Mucosa of rectum (tissue), 2 donors: ENCODE data around the gene HCFC2.
A peak's percentile ranks its signal among the peaks of the same experiment; 100 is the strongest.
"Not testable (repeated sequence)": the region's sequence is repeated elsewhere in the genome, so short reads cannot be mapped to it uniquely, and the experiment has no call there.

Experiments
- H3K27ac ChIP-seq, 2 donors: one replicate each; pipeline ENCODE4 v1.7.0; 2013; ENCODE audit warnings: inconsistent platforms in 2 of 2, low read depth in 2 of 2, low read length in 2 of 2
- H3K27me3 ChIP-seq, 2 donors: one replicate each; pipeline ENCODE4 v1.7.0; 2013; ENCODE audit warnings: low read length in 2 of 2; ENCODE audit not compliant: control insufficient read depth in 2 of 2, insufficient read depth in 2 of 2
- H3K36me3 ChIP-seq, 2 donors: one replicate each; pipeline ENCODE4 v1.7.0; 2013; ENCODE audit warnings: low read length in 2 of 2; ENCODE audit not compliant: control insufficient read depth in 2 of 2, insufficient read depth in 2 of 2
- H3K4me1 ChIP-seq, 2 donors: one replicate each; pipeline ENCODE4 v1.7.0; 2013; ENCODE audit warnings: low read length in 2 of 2, mild to moderate bottlenecking in 1 of 2; ENCODE audit not compliant: control insufficient read depth in 2 of 2, insufficient read depth in 2 of 2
- H3K4me3 ChIP-seq, 2 donors: one replicate each; pipeline ENCODE4 v1.7.0; 2013; ENCODE audit warnings: low read length in 2 of 2
- H3K9ac ChIP-seq, 2 donors: one replicate each; pipeline ENCODE4 v1.7.0; 2013; ENCODE audit warnings: low read length in 2 of 2, low read depth in 1 of 2, mild to moderate bottlenecking in 1 of 2
- H3K9me3 ChIP-seq, 2 donors: one replicate each; pipeline ENCODE4 v1.7.0; 2013; ENCODE audit warnings: low read length in 2 of 2; ENCODE audit not compliant: control insufficient read depth in 2 of 2
- donor health status: healthy.
- donor health status: Normal muscosa, but diverticular disease.

Gene HCFC2

GRCh38 chr12:104064031-104064841 lies at the start of gene HCFC2:
HCFC2 (plus strand) TSS chr12:104064531; CDS start chr12:104064561, 30 bp downstream.
- peaks cover 0 to 3% of the 10 kb centered on the region in 2 donors for H3K36me3 ChIP-seq
- H3K9me3 ChIP-seq: no peaks in the 10 kb centered on the region
- H3K4me1 ChIP-seq: peaks cover 9 to 11% of the 10 kb centered on the region in 2 donors
- H3K4me3 ChIP-seq: peak within 1 kb of the TSS; percentile 95 to 97
- H3K27me3 ChIP-seq: no peaks in the 10 kb centered on the region
- H3K9ac ChIP-seq: peak within 1 kb of the TSS; percentile 66 to 86
- peak within 1 kb of the TSS; percentile 82 to 89 for H3K27ac ChIP-seq

GRCh38 chr12:104021862-104022261 lies 42.5 kb upstream of the HCFC2 start:
- H3K9ac ChIP-seq, H3K4me1 ChIP-seq, H3K9me3 ChIP-seq, H3K36me3 ChIP-seq, H3K4me3 ChIP-seq, H3K27ac ChIP-seq, H3K27me3 ChIP-seq: not testable (repeated sequence)

GRCh38 chr12:104022786-104023185 lies 41.5 kb upstream of the HCFC2 start:
- Histone ChIP-seq H3K27me3 (no peaks in the 10 kb centered on the region), H3K9ac (no peak overlapping the region), H3K27ac (no peak overlapping the region), H3K4me1 (no peaks in the 10 kb centered on the region), H3K4me3 (no peak overlapping the region), H3K9me3 (peaks cover 0 to 2% of the 10 kb centered on the region in 2 donors), H3K36me3 (no peaks in the 10 kb centered on the region)

GRCh38 chr12:104023710-104024109 lies 40.6 kb upstream of the HCFC2 start:
- H3K4me3 ChIP-seq: no peak overlapping the region
- no peak overlapping the region for H3K27ac ChIP-seq
- H3K4me1 ChIP-seq: no peaks in the 10 kb centered on the region
- H3K36me3 ChIP-seq: no peaks in the 10 kb centered on the region
- H3K9me3 ChIP-seq: peaks cover 0 to 2% of the 10 kb centered on the region in 2 donors
- H3K27me3 ChIP-seq: no peaks in the 10 kb centered on the region
- H3K9ac ChIP-seq: no peak overlapping the region

- Histone ChIP-seq H3K9ac (no peak overlapping the region), H3K4me1 (no peaks in the 10 kb centered on the region), H3K27me3 (no peaks in the 10 kb centered on the region), H3K36me3 (no peaks in the 10 kb centered on the region), H3K9me3 (peaks cover 0 to 2% of the 10 kb centered on the region in 2 donors), H3K4me3 (no peak overlapping the region), H3K27ac (no peak overlapping the region)
Measured at GRCh38 chr12:104024348-104024747, 40.0 kb upstream of the HCFC2 start.

GRCh38 chr12:104025771-104026170 lies 38.6 kb upstream of the HCFC2 start:
- Histone ChIP-seq H3K27me3 (no peaks in the 10 kb centered on the region), H3K9me3 (peaks cover 0 to 2% of the 10 kb centered on the region in 2 donors), H3K4me1 (no peaks in the 10 kb centered on the region), H3K27ac (no peak overlapping the region), H3K4me3 (no peak overlapping the region), H3K9ac (no peak overlapping the region), H3K36me3 (no peaks in the 10 kb centered on the region)

- no peak overlapping the region for H3K27ac ChIP-seq
- H3K9ac ChIP-seq: no peak overlapping the region
- no peaks in the 10 kb centered on the region for H3K36me3 ChIP-seq
- no peak overlapping the region for H3K4me3 ChIP-seq
- H3K27me3 ChIP-seq: no peaks in the 10 kb centered on the region
- peaks cover 0 to 2% of the 10 kb centered on the region in 2 donors for H3K9me3 ChIP-seq
- no peaks in the 10 kb centered on the region for H3K4me1 ChIP-seq
Measured at GRCh38 chr12:104026841-104027599, 37.3 kb upstream of the HCFC2 start.

- not testable (repeated sequence) for H3K9ac ChIP-seq, H3K9me3 ChIP-seq, H3K27me3 ChIP-seq, H3K4me1 ChIP-seq, H3K4me3 ChIP-seq, H3K36me3 ChIP-seq, H3K27ac ChIP-seq
Measured at GRCh38 chr12:104030596-104030995, 33.7 kb upstream of the HCFC2 start.

- not testable (repeated sequence) for H3K27me3 ChIP-seq, H3K9me3 ChIP-seq, H3K4me1 ChIP-seq, H3K4me3 ChIP-seq, H3K36me3 ChIP-seq, H3K9ac ChIP-seq, H3K27ac ChIP-seq
Measured at GRCh38 chr12:104036143-104036542, 28.2 kb upstream of the HCFC2 start.

GRCh38 chr12:104039769-104040168 lies 24.6 kb upstream of the HCFC2 start:
- not testable (repeated sequence) for H3K36me3 ChIP-seq, H3K9me3 ChIP-seq, H3K27ac ChIP-seq, H3K4me1 ChIP-seq, H3K4me3 ChIP-seq, H3K9ac ChIP-seq, H3K27me3 ChIP-seq
